ENCODE measurements around the gene CDH22.

The CDH22 gene

DNA sequence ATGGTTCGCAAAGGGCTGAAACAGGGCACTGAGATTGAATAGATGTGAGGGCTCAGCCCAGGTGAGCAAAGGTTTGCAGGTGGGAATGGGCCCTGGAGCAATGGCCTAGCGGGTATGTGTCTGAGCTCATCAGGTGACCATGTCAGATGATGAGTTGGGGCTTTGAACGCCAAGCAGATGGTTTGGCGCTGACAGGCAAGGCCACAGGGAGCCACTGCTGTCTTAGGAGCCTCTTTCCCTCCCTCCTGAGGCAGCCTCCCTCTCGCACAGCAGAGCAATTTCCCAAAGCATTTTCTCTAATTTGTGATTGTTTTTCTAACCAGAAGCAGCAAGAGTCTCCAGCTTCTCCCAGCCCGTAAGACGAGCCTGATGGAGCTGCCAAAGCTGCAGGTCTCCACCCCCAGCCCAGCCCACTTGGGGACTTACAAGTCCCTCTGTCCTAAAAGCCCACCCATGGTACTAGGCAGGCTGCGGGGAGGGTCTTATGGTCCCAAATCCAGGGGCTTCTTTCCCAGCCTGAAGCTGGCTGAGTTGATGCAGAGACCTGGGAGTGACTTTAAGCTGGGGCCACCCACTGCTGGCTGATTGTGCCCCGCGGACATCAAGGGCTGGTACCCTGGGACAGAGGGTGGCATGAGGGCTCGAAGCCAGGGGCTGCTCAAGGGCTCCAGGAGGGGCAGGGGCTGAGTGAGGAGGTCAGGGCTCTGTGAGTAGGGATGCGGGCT is 11.6 kb downstream of the CDH22 start:
- no peak for DNase-seq

DNA sequence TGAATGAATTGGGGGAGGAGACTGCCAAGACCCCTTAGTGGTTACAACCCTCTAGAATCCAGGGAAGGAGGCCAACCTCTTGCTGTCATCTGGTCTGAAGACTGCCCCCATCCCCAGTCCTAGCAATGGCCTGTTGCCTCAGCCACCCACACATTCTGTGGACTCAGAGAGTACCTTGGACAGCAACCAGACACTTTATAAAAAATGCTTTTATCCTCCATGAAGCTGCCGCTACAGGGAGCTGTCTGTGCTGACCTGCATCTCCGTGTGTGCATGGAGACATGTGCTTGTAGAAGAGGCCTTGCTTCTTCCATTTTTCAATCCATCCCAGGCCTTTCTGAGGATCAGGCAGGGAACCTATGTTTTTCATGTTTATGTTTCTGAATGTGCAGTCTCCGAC is 15.2 kb downstream of the CDH22 start:
- peak; percentile 34 for DNase-seq

DNA sequence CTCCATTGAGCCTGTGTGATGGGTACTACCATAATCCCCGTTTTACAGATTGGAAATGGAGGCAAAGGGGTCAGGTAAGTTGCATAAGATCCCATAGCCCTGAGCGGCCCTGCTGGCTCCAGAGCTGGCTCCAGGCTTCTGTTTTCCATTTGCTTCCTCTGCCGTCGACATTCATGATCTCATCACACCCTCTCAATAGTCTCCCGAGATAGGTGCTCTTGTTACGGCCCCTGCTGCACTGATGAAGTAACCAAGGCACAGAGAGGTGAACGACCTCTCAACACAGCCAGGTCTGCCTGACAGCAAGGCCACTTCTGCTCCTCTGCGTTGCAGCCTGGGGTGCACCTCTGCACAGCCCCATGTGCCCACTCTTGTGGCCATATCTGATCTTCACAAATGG is 16.9 kb downstream of the CDH22 start:
- no peak for DNase-seq

DNA sequence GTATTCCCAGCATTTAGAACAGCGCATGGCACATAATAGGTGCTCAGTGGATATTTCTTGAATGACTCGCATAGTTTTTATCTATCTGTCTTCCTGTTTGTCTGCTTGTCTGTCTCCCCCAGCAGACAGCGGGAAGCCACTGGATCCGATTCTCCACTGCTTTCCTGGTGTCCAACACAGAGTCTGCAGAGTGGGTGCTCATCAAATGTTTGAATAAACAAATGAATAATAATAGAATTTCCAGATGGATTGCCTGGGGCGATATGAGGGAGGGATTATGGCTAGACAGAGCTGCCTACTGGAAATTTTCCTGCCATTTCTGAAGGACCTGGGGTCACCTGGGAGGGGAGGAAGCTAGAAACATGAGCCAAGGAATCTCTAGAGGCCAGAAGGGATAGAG is 18.9 kb downstream of the CDH22 start:
- DNase-seq, result no peak

DNA sequence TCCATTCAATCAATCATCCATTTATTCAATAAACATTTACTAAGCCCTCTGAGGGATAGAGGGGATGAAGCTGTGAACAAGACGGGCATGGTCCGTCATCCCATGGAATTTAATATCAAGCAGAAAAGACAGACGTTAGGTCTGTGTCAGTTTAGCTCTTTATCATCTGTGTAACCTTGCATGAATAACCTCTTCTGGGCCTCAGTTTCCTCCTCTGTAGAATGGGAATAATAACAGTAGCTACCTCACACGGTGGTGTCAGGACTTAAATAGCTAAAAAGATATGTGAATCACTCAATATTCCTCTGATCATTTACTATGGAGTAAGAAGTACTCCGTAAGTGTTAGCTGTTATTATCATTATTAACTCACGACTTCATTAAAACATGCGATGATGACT is 21.3 kb downstream of the CDH22 start:
- no peak for DNase-seq

DNA sequence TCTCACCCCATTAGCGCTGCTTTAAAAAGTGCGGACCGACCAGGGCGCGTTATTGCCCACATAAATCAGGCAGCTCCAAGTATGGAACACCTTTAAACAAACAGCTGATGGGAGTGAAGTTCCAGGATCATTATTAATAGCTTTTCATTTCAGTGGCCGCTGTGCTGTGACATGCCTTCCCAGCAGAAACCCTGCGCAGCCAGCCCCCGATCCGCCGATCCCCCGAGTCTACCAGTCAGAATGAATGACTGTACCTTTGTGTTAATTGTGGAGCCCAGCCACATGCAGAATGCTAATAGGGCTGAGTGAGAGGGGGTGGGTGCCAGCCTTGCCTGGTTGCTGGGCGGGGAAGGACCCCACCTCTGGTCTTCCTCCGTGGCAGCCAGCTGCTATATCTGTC is 21.9 kb downstream of the CDH22 start:
- DNase-seq, result no peak

DNA sequence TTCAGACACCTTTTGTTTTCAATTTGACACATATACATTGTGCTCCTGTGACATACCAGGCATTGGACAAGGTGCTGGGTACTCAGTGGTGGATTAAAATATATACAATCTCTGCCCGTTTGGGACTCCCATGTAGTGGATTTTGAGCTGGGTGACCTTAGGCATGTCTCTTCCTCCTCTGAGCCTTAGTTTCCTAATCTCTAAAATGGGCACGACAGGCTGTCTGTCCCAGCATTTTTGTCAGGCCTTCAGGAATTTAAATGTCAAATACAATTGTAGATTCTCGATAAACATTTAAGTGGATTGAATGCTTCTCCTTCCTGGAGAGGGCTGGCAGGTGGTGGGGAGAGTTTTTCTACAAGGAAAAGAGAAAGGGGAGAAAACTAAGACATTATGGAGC is 22.6 kb downstream of the CDH22 start:
- no peak for DNase-seq

DNA sequence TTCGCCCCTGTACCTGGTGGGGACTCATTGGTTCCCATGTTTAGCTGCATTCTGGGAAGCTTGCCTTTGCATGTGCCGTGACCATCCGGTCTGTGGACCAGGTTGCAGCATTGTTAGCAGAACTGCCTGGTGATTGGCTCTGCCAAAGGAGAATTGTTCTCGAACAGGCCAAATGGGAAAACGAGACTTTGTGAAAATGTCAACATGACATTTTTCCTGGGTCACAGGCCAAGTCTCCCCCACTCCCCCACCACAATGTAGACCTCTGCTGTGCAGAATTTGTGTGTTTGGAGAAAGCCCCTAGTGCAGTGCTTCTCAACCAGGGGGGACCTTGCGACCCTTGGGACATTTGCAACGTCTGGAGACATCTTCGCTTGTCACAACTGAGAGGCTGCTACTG is 23.2 kb downstream of the CDH22 start:
- no peak for DNase-seq

DNA sequence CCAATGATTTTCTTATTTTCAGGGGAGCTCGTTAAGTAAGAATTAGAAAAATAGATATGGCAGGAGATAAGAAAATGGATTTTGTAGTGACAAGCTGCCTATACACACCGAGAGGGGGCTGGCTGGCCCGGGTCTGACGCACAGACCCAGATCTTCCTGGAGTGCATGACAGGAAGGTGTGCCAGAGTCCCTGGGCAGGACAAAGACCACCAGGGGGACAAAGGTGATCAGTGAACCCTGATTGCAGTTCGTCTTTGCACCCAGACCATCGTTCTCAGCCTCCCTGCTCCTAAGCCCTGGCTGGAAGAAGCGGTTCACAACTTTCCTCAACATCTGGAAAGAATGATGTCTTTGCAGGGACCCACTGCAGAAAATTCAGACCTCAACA is 24.3 kb downstream of the CDH22 start:
- no peak for DNase-seq

DNA sequence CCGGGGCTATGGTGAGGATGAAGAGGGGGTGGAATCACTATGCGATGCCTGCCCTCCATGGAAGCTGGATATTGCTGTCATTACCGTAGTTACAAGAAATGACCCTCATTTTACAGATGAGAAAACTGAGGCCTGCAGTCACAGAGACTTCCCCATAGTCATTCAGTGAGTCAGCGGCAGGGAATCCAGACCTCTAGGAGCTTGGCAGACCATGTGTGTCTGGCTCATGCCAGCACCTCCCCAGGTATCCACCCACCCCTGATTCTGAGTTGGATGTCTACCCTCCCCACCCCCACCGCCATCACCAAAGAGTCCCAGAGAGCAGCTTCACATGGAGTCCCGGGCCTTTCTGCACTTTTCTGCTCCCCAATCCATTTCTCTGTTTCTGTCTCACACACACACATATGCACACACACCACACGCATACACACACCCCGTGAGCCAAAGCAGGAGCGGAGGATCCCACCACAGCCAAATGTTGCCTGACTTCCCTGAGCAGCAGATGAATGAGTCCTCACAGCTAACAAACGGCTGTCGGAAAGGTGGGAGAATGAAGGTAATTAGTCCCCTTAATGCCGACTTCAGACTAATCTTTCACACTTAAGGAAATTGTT is 24.8 kb downstream of the CDH22 start:
- DNase-seq, result no peak

DNA sequence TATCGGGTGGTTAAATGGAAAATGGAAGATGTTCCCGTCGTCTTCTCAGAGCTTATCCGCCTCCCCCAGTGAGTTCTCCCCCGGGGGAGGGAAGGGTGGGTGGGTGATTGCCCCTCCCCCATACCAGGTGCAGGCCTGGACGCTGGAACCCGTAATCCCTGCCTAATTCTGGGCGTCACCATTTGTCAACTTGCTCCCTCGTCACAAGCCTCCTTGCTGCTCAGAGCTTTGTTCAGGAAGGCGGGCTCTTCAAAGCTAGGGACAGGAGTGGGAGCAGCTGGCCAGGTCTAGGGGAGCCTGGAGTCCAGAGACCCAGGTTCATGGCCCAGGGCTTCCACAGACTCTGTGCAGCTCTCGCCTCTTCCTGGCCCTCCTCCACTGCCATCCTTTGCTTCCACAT is 25.6 kb downstream of the CDH22 start:
- DNase-seq, result no peak

DNA sequence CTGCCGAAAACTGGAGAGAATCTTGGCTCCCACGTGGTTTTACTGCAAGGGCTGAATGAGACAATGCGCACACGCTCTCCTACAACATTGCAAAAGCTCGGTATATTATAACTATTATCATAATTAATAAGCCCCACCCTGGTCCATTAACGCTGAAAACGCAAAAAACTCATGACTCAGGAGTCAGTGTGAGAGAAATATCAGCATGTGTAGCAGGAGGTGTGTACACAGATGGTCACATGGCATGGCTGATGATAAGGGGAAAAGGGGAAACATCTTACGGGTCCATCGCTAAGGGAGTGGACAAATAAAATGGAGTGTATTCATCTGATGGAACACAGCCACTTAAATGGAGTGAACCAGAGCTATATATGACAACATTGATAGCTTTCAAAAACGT is 29.2 kb downstream of the CDH22 start:
- no peak for DNase-seq

DNA sequence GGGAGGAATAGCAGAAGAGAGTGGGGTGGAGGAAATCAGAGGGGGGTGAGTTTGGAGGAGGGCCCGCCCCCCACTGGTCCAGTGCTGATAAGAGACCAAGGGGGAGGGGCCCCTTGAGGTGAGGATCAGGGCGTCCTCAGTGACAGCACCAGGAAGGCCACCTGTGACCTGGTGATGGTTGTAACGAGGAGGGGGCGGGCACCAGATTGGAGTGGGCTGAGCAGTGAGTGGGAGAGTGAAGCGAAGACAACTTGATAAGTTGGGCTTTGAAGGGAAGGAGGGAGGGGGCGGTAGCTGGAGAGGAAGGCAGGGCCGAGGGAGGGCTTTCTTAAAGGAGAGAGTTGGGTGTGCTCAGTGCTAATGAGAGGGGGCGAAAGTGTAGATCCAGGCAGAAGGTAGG is 30.7 kb downstream of the CDH22 start:
- DNase-seq, result no peak

DNA sequence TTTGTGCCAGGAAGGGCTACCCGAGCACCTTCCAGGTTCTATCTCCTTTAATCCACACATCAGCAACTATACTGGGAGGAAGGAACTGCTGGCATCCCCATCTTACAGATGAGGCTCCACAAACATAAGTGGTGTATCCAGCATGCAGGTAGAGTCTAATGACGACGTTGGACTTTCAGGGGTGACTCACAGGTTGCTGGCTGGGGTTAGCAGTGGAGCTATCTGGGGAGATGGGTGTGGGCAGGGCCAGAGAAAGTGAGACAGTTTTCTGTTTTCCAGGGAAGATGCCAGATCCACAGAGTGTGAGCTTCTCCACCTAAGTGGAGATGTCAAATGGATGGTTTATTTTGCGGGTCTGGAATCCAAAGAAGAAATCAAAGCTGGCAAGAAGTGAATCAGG is 31.8 kb downstream of the CDH22 start:
- no peak for DNase-seq

DNA sequence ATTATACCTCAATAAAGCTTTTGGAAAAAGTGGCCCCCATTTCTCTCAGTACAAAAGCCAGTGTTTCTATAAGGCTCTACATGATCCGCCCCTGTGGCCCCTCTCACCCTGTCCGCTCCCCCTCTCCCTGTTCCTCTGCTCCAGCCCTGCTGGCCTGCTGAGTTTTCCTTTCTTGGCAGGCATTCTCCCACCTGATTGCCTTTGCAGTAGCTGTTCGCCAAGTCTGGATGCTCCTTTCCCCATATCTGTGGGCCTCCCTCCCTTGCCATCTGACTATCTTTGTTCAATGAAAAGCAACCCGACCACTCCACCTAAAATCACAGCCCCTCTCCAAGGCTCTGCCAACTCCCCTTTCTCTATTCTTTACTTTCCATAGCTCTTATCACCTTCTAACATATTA is 33.2 kb downstream of the CDH22 start:
- DNase-seq, result no peak

DNA sequence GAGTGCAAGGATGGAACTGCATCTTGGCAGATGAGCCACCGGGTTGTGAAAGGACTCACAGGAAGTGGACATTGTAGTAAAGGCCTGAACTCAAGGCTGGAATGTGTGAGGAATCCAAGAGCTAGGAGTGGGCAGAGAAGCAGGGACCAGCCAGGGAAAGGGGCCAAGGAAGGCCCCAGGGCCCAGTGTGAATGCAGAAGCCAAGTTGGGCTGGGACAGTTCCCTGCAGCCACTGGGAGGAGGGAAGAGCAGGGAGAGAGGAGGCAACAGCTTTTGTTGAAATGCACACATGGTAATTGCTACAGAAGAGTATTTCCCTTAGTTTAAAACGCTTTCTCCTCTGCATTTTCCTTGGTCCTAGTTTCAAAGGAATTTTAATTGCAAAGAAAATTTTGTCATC is 34.6 kb downstream of the CDH22 start:
- no peak for DNase-seq

DNA sequence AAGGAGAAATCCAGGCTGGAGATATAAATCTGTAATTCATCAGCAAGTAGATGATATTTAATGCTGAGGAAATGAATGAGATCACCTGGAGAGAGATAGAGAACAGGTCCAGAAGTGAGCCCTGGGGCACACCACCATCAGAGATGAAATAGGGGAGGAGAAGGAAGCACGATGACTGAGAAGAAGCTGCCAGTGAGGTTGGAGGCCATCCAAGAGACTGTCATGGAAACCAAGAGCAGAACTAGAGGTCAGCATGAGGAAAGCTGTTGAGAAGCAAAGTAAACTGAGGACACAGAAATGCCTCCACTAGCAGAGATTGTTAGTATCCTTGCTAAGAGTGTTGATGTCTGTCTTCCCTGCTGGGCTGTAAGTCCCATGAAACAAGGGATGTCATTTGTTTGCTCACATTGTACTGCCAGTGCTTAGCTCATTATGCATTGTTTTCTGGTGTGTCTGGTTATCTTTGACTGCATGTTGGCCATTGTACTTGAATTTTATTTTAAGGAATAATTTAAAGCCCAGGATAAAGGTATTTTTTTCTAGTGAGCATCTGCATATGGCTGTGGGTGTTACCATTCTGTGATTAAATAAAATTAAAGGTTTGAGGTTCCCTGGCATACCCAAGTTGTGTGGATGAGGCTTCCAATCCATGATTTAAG is 35.8 kb downstream of the CDH22 start:
- DNase-seq, result no peak

DNA sequence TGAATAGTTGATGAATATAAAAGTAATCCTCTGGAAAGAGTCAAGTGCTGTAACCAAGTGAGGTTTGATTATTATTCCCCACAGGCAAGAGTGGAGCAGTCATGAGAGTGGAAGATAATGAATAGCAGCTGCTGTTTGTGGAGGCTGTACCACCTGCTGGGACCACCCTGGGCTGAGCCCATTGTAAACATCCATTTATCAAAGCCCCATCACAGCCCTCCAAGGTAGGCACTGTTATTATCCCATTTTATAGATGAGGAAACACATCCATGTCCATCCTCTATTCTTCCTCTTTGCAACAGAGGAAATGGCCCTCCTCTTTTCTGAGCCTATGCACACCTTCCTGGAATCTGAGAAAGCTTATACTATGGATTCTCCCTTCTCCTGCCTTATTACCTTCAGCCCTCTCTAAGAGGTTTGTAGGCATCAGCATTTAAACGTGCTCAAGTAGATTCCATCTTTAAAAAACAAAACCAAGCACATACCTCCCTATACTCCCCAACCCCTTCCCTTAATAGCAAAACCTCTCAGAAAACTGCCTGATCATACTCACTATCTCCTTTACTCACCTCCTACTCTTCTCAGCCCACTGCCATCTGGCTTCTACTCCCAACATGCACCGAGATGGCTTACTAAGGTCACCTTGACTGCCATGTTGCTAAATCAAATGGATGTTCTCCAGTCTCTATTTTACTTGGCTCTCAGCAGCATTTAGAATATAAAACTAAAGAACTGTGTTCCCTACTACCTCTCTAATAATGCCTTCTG is 37.1 kb downstream of the CDH22 start:
- DNase-seq, result no peak

DNA sequence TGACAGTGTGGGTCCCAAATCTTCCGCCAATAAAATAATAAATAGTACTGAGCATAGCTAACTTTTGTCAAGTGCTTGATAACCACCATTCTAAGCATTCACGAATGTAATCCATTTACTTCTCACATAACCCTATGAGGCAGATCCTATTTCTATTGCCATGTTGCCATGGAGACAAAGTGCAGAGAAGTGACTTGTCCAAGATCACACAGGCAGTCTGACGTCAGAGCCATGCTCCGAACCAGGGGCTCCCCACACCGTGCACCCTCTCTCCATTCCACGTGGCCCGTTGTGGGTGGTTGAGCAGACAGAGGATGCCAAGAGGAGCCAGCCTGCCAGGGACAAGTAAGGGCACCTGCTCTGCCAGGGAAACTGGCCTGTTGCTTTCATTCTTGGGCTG is 38.9 kb downstream of the CDH22 start:
- no peak for DNase-seq

DNA sequence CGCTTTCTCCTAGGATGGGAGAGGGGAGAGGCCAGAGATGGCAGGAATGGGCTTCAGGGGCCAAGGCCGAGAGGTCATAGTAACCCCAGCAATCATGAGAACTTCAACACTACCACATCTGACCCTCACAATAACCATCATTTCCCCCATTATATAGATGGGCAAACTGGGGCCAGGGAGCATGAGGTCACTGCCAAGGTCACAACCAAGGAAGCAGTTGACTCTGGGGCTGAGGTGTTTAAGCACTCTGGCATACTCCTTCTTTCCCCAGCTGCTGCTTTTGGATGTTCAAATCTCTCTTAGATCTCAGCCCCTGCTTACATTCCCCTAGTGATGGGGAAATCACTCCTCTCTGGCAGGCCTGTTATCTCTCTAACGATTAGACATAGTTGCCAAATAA is 39.6 kb downstream of the CDH22 start:
- DNase-seq, result no peak

DNA sequence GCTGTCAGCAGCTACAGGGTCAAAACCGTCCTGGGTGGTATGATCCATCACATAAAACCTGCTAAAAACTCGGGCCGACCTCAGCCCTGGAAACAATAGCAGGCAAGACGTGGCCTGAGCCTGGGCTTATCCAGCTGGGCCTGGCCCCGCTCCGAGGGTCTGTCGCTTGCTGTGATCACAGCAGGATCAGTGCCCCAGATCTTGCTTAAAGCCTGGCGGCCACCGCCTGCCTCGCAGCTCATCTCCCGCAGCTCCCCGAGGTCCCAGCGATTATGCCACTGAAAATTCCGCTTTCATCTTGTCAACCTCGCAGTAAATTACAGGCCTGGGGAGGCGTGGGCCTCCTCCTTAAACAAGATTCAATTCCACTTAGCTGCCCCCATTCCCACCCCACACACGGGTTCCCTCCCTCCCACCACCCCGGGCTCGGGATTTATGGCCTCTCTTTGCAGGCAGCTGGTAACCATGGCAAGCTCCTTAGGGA is 40.1 kb downstream of the CDH22 start:
- no peak for DNase-seq

DNA sequence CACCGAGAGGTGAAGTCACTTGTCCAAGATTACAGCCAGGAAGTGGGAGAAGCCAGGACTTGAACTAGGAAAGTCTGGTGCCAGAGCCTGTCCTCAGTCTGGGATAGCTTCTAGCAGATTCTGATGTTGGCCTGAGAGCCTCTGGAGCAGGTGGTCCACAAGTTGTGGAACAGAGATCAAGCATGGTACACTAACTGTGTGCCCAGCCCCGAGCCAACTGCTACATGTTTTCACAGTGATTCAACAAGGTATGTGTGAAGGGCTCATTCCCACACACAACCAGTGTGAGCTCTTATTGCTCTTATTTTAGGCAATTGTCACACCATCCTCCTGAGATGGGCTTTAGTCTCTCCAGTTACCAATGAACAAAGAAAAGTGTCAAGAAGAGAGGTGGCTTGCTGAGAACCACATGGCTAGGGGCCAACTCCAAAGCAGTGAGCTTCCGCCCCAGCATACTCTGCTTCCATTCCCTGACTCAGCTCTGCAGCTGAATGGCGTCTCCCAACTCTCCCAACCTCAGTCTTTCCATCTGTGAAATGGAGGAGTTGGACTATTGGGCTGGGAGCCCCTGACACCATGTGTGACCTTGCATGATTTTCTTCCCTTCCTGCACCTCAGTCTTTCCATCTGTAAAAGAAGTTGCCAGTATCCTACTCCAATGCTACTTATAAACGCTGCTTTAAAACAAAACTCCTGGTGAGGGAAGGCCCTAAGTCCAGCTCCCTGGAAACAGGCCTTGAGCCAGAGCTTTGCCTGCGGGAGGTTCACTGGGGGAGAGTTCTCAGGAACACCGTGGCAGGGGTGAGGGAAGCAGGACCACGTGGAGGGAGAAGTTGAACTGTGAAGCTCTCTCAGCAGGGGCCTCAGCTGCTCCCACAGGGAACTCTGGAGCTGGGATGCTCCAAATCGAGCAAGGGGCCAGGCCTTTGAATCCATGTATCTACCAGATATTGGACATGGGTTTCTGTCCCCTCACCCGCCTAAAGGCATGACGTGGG is 40.9 kb downstream of the CDH22 start:
- no peak for DNase-seq
